Mucosa of rectum (tissue), 2 donors: ENCODE results near the gene CYP46A1.
"Not testable (repeated sequence)": the region's sequence is repeated elsewhere in the genome, so short reads cannot be mapped to it uniquely, and the experiment has no call there.

ENCODE experiments used
- H3K27ac ChIP-seq, 2 donors: one replicate each; pipeline ENCODE4 v1.7.0; 2013; ENCODE audit warnings: inconsistent platforms in 2 of 2, low read depth in 2 of 2, low read length in 2 of 2
- H3K27me3 ChIP-seq, 2 donors: one replicate each; pipeline ENCODE4 v1.7.0; 2013; ENCODE audit warnings: low read length in 2 of 2; ENCODE audit not compliant: control insufficient read depth in 2 of 2, insufficient read depth in 2 of 2
- H3K36me3 ChIP-seq, 2 donors: one replicate each; pipeline ENCODE4 v1.7.0; 2013; ENCODE audit warnings: low read length in 2 of 2; ENCODE audit not compliant: control insufficient read depth in 2 of 2, insufficient read depth in 2 of 2
- H3K4me1 ChIP-seq, 2 donors: one replicate each; pipeline ENCODE4 v1.7.0; 2013; ENCODE audit warnings: low read length in 2 of 2, mild to moderate bottlenecking in 1 of 2; ENCODE audit not compliant: control insufficient read depth in 2 of 2, insufficient read depth in 2 of 2
- H3K4me3 ChIP-seq, 2 donors: one replicate each; pipeline ENCODE4 v1.7.0; 2013; ENCODE audit warnings: low read length in 2 of 2
- H3K9ac ChIP-seq, 2 donors: one replicate each; pipeline ENCODE4 v1.7.0; 2013; ENCODE audit warnings: low read length in 2 of 2, low read depth in 1 of 2, mild to moderate bottlenecking in 1 of 2
- H3K9me3 ChIP-seq, 2 donors: one replicate each; pipeline ENCODE4 v1.7.0; 2013; ENCODE audit warnings: low read length in 2 of 2; ENCODE audit not compliant: control insufficient read depth in 2 of 2
- donor health status: healthy.
- donor health status: Normal muscosa, but diverticular disease.

CYP46A1 gene

GRCh38 chr14:99656171-99656570 lies 27.9 kb upstream of the CYP46A1 start:
- no peaks in the 10 kb centered on the region for H3K36me3 ChIP-seq
- H3K9ac ChIP-seq, result no peak overlapping the region
- H3K4me3 ChIP-seq, result no peak overlapping the region
- peaks cover 14 to 28% of the 10 kb centered on the region in 2 donors for H3K27me3 ChIP-seq
- no peaks in the 10 kb centered on the region for H3K9me3 ChIP-seq
- H3K27ac ChIP-seq, result no peak overlapping the region
- H3K4me1 ChIP-seq, result no peaks in the 10 kb centered on the region

GRCh38 chr14:99657645-99658155 lies 26.4 kb upstream of the CYP46A1 start:
- Histone ChIP-seq H3K4me1 (no peaks in the 10 kb centered on the region), H3K36me3 (no peaks in the 10 kb centered on the region), H3K27ac (no peak overlapping the region), H3K27me3 (peaks cover 14 to 28% of the 10 kb centered on the region in 2 donors), H3K9me3 (no peaks in the 10 kb centered on the region), H3K9ac (no peak overlapping the region), H3K4me3 (no peak overlapping the region)

- Histone ChIP-seq H3K9ac (no peak overlapping the region), H3K27me3 (peaks cover 14 to 28% of the 10 kb centered on the region in 2 donors), H3K27ac (no peak overlapping the region), H3K36me3 (no peaks in the 10 kb centered on the region), H3K4me3 (no peak overlapping the region), H3K4me1 (no peaks in the 10 kb centered on the region), H3K9me3 (no peaks in the 10 kb centered on the region)
Measured at GRCh38 chr14:99658218-99658845, 25.8 kb upstream of the CYP46A1 start.

- peaks cover 14 to 28% of the 10 kb centered on the region in 2 donors for H3K27me3 ChIP-seq
- no peak overlapping the region for H3K27ac ChIP-seq
- H3K4me1 ChIP-seq, result no peaks in the 10 kb centered on the region
- no peaks in the 10 kb centered on the region for H3K36me3 ChIP-seq
- no peaks in the 10 kb centered on the region for H3K9me3 ChIP-seq
- no peak overlapping the region for H3K9ac ChIP-seq
- H3K4me3 ChIP-seq, result no peak overlapping the region
Measured at GRCh38 chr14:99659333-99659741, 24.8 kb upstream of the CYP46A1 start.

GRCh38 chr14:99660006-99660566 lies 24.0 kb upstream of the CYP46A1 start:
- Histone ChIP-seq H3K4me1 (no peaks in the 10 kb centered on the region), H3K36me3 (no peaks in the 10 kb centered on the region), H3K27ac (no peak overlapping the region), H3K27me3 (peaks cover 14 to 28% of the 10 kb centered on the region in 2 donors), H3K9ac (no peak overlapping the region), H3K9me3 (no peaks in the 10 kb centered on the region), H3K4me3 (no peak overlapping the region)

- no peaks in the 10 kb centered on the region for H3K36me3 ChIP-seq
- H3K27me3 ChIP-seq, result peaks cover 13 to 28% of the 10 kb centered on the region in 2 donors
- H3K27ac ChIP-seq, result no peak overlapping the region
- H3K4me1 ChIP-seq, result no peaks in the 10 kb centered on the region
- no peak overlapping the region for H3K4me3 ChIP-seq
- H3K9ac ChIP-seq, result no peak overlapping the region
- H3K9me3 ChIP-seq, result no peaks in the 10 kb centered on the region
Measured at GRCh38 chr14:99660794-99661193, 23.3 kb upstream of the CYP46A1 start.

GRCh38 chr14:99661206-99661605 lies 22.9 kb upstream of the CYP46A1 start:
- H3K4me1 ChIP-seq, H3K36me3 ChIP-seq, H3K9ac ChIP-seq, H3K27ac ChIP-seq, H3K4me3 ChIP-seq, H3K9me3 ChIP-seq: not testable (repeated sequence)
- peaks cover 10 to 28% of the 10 kb centered on the region in 2 donors for H3K27me3 ChIP-seq

- no peak overlapping the region for H3K27ac ChIP-seq
- peaks cover 4 to 25% of the 10 kb centered on the region in 2 donors for H3K27me3 ChIP-seq
- no peaks in the 10 kb centered on the region for H3K9me3 ChIP-seq
- no peaks in the 10 kb centered on the region for H3K36me3 ChIP-seq
- no peaks in the 10 kb centered on the region for H3K4me1 ChIP-seq
- no peak overlapping the region for H3K4me3 ChIP-seq
- no peak overlapping the region for H3K9ac ChIP-seq
Measured at GRCh38 chr14:99662846-99663245, 21.3 kb upstream of the CYP46A1 start.

GRCh38 chr14:99663386-99664057 lies 20.6 kb upstream of the CYP46A1 start:
- Histone ChIP-seq H3K36me3 (no peaks in the 10 kb centered on the region), H3K9me3 (no peaks in the 10 kb centered on the region), H3K27me3 (peaks cover 4 to 20% of the 10 kb centered on the region in 2 donors), H3K9ac (no peak overlapping the region), H3K4me3 (no peak overlapping the region), H3K27ac (no peak overlapping the region), H3K4me1 (no peaks in the 10 kb centered on the region)
